ENCODE data around the gene CHIT1.

GRCh38 chr1:203278885-203279406 lies 49.5 kb upstream of the CHIT1 start:
- no peak for TF ChIP-seq CTCF (IDR thresholded peaks at IDR 0.05)
- no peak for TF ChIP-seq ELF1 (IDR thresholded peaks at IDR 0.05)
- TF ChIP-seq USF2 (IDR thresholded peaks at IDR 0.05; ENCODE audit: borderline replicate concordance, low read depth, low read length), result no peak
- TF ChIP-seq POLR2AphosphoS5 (IDR thresholded peaks at IDR 0.05; ENCODE audit: low read depth, low read length), result no peak
- no peak for TF ChIP-seq MEF2A (IDR thresholded peaks at IDR 0.05; ENCODE audit: borderline replicate concordance, low read depth)
- no peak for TF ChIP-seq TAF1 (IDR thresholded peaks at IDR 0.05; ENCODE audit: borderline replicate concordance, low read depth, low read length)
